CD4-positive, alpha-beta T cell treated with Interleukin-17A for 1 hour (primary cell): ENCODE measurements around the gene ELOVL2.

ENCODE experiments used
- DNase-seq: peaks from one replicate; pipeline ENCODE4 v3.0.0-alpha.2; 2020

The ELOVL2 gene

DNA sequence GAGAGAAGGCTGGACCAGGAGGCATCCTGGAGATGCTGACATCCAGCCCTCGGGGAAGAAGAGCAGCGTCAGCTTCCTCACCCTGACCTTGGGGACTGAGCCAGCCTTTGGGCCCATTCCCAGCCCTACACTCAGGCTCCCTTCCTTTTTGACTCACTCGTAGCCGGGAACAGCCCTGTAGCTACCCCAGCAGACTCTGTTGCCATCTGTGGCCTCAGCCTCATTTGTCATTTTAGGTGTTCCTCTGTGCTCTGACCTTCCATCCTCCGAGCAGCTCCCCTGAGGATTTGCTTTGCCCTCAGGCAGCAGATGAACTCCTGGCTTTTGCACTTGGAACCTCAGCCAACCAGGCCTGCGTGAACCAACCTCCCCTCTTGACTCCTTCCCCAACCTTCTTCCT lies 67.5 kb downstream of the ELOVL2 start:
- no peak for DNase-seq

DNA sequence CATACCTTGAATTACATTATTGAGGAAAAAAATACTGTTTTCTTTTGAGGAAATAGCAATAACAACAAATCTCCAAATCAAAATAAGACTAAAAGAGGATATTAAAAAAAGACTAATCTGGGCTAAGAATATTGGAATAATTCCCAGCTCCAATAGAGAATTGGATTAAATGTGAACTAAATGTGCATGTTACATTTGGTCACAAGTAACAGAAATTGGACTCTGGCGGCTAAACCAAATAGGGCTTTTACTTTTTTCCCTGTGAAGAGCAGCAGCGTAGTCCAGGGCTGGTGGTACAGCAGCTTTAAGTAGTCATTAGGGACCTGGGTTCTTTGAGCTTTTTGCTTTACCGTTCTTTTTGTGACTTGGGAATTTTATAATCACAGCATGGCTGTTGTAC lies 71.9 kb downstream of the ELOVL2 start:
- no peak for DNase-seq

DNA sequence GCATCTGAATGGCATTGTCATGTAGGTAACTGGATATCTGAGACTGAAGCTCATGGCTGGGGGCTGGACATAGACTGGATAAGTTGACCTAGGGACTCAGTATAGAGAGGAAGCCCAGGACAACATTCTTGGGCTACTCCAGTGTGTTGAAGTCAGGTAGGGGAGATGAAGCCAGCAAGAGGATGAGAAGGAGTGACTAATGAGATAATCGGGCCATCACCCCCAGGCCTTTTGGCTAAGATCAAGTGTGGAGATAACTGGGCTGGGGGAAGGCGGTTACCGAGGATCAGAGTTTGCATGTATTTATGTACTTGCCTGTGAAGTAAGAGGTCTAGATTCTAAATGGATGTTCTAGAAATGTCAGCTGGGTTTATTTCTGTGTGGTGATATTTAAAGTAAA lies 73.4 kb downstream of the ELOVL2 start:
- no peak for DNase-seq

DNA sequence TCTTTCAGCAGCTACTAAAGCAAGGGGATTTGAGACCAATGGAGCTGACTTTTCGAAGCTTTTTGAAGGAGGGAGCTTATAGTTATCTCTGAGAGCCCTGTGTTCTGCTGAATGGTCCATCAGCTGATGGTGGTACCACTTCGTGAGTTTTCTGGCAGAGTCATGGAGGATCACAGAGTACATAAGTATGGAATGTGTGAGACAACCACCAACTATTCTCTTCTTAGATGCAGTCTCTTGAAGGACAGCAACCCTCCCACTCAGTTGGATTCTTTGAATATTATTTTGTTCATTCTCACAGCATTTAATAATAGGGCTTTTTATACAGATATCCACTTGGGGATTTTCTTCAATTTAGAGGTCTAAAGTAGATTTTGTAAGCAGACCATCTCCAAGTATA lies 75.3 kb downstream of the ELOVL2 start:
- no peak for DNase-seq

DNA sequence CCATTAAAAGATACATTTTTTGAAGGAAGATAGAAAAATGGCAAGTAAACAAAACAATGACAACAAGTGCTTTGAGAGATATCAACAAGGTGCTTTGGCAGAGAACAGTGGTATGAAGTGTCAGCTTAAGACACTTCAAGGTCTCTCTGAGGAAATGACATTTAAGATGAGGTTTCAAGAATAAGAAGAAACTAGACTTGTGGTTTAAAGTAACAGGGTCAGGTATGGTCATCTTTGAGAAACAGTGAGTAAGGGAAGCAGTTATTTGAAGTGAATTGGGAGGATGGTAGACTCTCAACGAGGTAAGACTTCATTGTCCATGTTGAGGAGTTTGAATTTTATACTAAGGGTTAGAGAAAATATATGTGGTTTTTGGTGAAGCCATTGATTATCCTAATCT lies 79.4 kb downstream of the ELOVL2 start:
- no peak for DNase-seq

DNA sequence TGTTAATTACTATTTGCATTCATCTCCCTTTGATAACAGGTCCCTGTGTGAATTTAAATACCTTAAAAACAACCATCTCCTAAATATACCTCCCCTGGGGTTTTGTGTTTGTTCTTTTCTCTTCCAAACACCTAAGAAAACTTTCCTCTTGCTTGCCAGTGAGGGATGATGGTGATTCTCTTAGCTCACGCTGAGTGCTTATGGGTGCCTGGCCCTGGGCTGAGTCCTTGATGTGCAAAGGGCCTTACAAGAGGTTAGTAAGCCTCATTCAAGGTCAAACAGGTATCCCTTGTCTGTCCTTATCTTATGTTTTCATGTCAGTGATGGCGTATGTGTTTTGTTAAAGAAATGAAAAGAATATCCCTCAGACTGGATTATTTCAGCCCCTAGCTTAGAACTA lies 81.0 kb downstream of the ELOVL2 start:
- no peak for DNase-seq

DNA sequence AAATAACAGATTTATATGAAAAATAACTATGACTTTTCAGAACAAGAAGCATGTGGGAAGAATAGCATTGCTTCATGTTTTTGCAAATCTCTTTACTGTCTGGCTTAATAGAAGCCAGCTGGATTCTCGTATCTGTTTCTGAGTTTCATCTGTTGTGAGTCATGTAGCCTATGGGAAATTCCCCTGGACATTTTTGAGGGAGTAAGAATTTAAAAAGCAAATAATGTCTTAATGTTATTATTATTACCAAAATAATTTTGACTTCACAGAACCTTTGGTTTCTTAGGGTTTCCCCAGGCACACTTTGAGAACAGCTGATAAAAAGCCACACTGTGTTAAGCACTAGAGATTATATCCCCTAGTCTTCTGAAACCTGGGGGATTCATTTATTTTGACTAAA lies 81.4 kb downstream of the ELOVL2 start:
- no peak for DNase-seq

DNA sequence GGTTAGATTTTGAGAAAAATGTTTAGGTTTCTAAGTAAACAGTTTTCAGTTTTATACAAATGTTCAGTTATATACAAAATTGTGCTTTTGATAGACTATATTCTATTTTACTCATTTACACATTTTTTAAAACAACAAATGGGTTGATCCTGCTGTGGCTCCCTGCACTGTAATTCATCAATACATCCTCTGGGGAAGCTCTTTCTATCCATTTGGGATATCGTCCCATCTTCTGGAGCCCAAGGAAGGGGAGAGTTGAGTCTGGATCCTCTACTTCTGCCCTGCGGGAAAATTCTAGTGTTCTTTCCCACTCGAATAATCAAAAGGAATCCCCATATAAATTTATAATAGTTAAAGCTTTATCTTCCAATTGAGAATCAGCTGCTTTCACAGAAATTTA lies 82.3 kb downstream of the ELOVL2 start:
- no peak for DNase-seq

DNA sequence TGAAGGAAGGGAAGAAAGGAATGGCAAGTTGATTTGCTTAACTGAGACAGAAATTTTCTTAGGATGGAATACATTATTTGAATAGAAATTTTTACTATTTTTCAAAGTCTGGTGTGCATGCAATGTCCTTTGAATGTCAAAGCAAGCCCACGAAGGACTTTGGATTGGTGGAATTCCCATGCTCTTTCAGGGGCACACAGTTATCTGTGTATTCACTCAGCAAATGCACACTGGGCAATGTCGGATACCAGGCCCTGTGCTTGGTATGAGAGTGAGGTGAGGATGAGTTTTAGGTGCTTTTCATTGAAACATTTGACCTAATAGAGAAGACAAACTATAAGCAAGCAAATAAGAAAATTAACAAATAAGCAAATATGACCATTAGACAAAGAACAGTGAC lies 83.9 kb downstream of the ELOVL2 start:
- DNase-seq, result no peak

DNA sequence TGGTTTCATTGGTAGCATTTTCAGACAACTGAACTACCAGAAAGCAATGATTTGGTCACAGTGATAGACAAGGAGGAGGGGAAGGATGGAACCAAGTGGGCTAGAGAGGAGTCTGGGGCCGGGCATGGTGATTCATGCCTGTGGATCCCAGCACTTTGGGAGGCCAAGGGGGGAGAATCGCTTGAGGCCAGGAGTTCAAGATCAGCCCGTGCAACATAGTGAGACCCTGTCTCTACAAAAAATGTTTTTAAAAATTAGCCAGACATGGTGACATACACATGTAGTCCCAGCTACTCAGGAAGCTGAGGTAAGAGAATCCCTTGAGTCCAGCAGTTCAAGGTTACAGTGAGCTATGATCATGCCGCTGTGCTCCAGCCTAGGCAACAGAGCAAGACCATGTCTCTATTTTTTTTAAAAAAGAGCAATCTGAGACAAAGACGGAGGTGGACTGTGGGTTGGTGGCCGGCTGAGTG lies 86.7 kb downstream of the ELOVL2 start:
- no peak for DNase-seq

DNA sequence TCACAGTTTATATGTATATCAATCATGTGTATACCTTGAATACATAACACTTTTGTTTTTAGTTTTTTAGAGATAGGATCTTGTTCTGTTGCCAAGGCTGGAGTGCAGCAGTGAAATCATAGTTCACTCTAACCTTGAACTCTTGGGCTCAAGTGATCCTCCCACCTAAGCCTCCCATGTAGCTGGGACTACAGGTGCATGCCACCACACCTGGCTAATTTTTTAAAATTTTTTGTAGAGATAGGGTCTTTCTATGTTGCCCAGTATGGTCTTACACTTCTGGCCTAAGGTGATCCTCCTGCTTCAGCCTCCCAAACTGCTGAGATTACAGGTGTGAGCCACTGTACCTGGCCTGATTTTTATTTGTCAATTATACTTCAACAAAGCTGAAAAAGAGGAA lies 87.3 kb downstream of the ELOVL2 start:
- DNase-seq, result no peak

DNA sequence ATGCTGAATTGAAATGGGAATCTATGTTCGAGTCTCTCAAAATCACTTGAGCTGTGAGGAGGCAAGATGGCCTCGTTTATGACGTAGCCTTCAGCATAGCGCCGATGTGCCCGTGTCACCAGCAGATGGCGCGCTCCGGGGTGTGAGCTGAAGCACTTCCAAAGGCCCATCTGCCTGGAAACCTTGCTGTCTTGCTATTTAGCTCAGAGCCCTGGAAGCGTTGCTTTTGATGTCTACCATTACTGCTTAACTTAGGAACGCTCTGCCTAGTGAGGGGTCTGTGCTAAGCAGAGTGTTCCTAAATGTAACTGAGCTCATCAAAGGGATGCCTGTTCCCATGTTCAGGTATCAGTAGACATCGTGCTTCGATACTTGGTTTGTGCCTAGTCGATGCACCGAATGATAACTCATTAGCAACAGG lies 89.5 kb downstream of the ELOVL2 start:
- peak; percentile 45 for DNase-seq

DNA sequence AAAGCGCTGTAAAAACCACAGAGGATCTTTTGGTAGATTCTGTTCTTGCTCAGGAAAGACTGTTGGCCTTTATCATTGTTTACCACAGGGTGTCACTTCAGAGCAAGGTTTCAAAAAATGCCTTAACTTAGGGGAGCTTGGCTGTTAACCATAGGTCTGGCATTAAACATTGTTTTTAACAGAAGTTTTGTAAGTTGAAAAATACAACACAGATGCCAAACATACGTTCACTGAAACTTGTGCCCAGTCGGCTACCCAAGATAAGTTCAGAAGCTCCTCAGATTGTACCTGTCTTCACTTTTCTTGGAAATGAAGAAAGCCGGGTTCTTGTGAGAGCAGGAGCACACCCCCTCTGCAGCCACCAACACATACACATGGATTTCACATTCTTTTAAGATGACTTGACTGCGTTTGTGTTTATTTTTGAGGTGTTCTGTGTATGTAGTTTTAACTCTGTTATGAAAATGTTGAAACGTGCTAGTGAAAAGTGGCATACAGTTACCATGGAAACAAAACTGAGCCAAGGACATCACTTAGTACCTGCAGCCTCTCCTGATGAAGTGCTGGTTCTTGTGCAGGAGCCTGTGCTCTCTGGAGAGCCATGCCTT lies 92.3 kb downstream of the ELOVL2 start:
- no peak for DNase-seq

DNA sequence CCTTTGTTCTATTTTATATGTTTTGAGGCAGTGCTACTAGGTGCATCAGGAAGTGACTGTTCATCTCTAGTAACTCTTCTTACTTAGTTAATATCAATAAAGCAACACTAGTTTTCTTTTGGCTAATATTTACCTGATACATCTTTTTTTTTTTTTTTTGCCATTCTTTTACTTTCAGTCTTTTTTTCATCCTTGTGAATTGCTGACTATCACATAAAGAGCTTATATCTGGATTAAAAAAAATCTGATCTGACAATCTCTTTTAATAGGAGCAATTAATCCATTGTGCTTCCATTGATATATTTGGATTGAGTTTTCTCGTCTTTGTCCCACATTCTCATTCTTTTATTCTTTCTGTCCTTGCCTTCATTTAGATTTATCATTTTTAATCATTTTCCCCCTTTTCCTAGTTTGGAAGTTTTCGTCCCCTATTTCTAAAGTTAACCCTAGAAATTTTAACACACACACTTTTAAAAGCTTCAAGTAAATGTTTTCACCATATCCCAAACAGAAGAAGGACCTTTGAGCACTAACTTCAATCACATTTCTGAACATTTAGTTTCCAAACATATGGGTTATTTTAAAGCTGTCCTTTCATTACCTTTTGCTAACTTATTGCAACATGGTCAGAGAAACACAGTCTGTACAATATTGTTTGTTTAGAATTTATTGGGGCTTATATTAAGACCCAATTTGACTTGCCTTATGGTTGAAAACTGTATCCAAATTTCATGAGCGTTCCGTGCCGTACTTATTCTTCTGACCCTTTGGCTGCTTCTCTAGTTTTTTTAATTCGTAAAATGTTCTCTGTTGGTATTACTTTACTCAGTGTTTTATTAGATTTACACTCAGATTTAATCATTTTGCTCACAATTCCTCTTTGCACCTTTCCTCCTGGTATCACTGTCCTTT lies 94.3 kb downstream of the ELOVL2 start:
- DNase-seq, result no peak

DNA sequence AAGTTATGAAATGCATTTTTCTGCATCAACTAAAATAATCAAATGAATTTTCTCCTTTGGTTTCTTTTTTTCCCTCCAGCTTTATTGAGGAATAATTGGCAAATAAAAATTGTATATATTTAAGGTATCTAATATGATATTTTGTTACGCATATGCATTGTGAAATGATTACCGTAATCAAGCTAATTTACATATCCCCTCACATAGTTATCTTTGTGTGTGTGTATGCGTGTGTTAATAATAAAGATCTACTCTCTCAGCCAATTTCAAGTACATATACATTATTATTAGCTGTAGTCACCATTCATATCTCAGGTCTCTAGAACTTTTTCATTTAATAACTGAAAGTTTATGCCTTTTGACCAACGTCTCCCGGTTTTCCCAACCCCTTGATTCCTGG lies 96.1 kb downstream of the ELOVL2 start:
- DNase-seq, result no peak

DNA sequence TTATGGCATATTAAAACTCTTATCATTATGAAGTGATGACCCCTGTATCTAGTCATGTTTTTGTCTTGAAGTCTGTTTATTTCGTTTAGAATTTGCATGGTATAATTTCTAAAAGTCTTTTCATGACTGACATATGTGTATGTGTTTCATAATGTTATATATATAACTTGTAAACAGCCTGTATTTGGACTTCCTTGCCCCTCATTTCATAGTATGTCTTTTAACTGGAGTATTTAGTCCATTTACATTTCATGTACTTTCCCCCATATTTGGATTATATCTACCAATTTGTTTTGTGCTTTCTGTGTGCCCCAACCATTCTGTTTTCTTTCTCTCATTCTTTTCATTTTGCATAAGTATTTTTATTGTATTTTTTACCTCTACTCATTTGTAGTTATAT lies 98.3 kb downstream of the ELOVL2 start:
- DNase-seq, result no peak

DNA sequence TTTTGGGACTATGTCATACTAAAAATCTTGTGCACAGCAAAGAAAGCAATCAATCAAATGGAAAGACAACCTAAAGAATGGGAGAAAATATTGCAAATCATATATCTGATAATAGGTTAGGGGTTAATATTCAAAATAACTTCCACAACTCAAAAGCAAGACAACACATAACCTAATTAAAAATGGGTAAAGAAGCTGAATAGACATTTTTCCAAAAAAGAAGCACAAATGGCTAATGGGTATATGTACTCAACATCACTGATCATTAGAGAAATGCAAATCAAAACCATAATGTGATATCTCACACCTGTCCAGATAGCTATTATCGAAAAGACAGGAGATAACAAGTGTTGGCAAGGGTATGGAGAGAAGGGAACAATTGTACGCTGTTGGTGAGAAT lies 104.3 kb downstream of the ELOVL2 start:
- DNase-seq, result no peak

DNA sequence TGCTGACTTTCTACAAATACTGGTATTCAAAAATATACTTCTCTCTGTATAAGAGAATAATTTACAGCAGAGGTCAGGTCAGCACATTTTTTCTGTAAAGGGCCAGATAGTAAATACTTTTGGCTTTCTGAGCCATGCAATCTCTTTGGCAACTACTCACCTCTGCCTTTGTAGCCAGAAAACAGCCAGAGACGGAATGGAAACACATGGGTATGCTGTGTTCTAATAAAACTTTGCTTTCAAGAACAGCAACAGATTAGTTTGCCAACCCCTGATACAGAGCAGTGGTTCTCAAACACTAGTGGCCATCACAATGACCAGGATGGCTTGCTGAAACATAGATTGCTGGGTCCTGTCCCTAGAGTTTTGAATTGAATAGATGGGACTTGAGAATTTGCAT lies 111.0 kb downstream of the ELOVL2 start:
- no peak for DNase-seq
